ENCODE results near the gene HBG1. TPM values are rescaled to one million over a fixed set of nuclear protein-coding genes. Genes with fewer than 3 reads are reported as not detected.

The HBG1 gene
- total RNA-seq, 2 donors from 2014 or later = not detected

DNA sequence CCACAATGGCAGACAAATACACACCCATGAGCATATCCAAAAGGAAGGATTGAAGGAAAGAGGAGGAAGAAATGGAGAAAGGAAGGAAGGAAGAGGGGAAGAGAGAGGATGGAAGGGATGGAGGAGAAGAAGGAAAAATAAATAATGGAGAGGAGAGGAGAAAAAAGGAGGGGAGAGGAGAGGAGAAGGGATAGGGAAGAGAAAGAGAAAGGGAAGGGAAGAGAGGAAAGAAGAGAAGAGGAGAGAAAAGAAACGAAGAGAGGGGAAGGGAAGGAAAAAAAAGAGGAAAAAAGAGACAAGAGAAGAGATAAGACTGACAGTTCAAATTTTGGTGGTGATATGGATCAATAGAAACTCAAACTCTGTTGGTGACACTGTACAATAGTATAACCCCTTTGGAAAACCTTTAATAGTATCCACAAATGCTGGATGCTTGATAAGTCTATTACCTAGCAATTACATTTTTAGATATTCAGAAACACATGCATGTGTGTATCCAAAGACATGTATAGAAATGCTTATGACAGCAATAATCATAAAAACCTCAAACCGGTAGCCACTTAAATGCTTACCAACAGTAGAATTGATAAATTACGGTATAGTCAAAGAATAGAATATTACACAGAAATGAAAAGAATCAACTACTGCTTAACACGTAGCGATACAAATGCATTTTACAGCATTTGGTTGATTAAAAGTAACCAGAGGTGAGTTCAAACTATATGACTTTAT is 14.1 kb downstream of the HBG1 start:
- H3K27ac ChIP-seq = no peak overlapping the region
- DNase-seq (ENCODE audit: low spot score) = no peak
- no peaks in the 10 kb centered on the region for H3K27me3 ChIP-seq
- no peaks in the 10 kb centered on the region for H3K4me1 ChIP-seq
- TF ChIP-seq, protein P1, sequence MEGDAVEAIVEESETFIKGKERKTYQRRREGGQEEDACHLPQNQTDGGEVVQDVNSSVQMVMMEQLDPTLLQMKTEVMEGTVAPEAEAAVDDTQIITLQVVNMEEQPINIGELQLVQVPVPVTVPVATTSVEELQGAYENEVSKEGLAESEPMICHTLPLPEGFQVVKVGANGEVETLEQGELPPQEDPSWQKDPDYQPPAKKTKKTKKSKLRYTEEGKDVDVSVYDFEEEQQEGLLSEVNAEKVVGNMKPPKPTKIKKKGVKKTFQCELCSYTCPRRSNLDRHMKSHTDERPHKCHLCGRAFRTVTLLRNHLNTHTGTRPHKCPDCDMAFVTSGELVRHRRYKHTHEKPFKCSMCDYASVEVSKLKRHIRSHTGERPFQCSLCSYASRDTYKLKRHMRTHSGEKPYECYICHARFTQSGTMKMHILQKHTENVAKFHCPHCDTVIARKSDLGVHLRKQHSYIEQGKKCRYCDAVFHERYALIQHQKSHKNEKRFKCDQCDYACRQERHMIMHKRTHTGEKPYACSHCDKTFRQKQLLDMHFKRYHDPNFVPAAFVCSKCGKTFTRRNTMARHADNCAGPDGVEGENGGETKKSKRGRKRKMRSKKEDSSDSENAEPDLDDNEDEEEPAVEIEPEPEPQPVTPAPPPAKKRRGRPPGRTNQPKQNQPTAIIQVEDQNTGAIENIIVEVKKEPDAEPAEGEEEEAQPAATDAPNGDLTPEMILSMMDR (IDR thresholded peaks at IDR 0.05) = no peak
- H3K9me3 ChIP-seq = no peaks in the 10 kb centered on the region
- H3K36me3 ChIP-seq = no peaks in the 10 kb centered on the region
- H3K4me3 ChIP-seq = no peak overlapping the region

- TF ChIP-seq, protein P1 (IDR thresholded peaks at IDR 0.05) = no peak
- Histone ChIP-seq H3K4me3 (no peak within 1 kb of the TSS), H3K4me1 (no peaks in the 10 kb centered on the region), H3K27me3 (no peaks in the 10 kb centered on the region), H3K27ac (no peak within 1 kb of the TSS), H3K9me3 (no peaks in the 10 kb centered on the region), H3K36me3 (no peaks in the 10 kb centered on the region)
- DNase-seq (ENCODE audit: low spot score) = no peak
Measured at GRCh38 chr11:5234381-5234834, 15.2 kb downstream of the HBG1 start, which contains the start of gene HBD. Gene HBD, minus strand, starts transcription at chr11:5234483. Its CDS starts 50 bp downstream, at chr11:5234433.

GRCh38 chr11:5233307-5233706 is 16.4 kb downstream of the HBG1 start:
- no peaks in the 10 kb centered on the region for H3K27me3 ChIP-seq
- no peaks in the 10 kb centered on the region for H3K36me3 ChIP-seq
- TF ChIP-seq, protein P1 (IDR thresholded peaks at IDR 0.05) = no peak
- no peak overlapping the region for H3K4me3 ChIP-seq
- H3K9me3 ChIP-seq = no peaks in the 10 kb centered on the region
- DNase-seq (ENCODE audit: low spot score) = no peak
- H3K27ac ChIP-seq = no peak overlapping the region
- no peaks in the 10 kb centered on the region for H3K4me1 ChIP-seq

GRCh38 chr11:5232821-5233220 is 16.8 kb downstream of the HBG1 start:
- TF ChIP-seq, protein P1 (IDR thresholded peaks at IDR 0.05) = no peak
- Histone ChIP-seq H3K4me3 (no peak overlapping the region), H3K27me3 (no peaks in the 10 kb centered on the region), H3K9me3 (no peaks in the 10 kb centered on the region), H3K4me1 (no peaks in the 10 kb centered on the region), H3K27ac (no peak overlapping the region), H3K36me3 (no peaks in the 10 kb centered on the region)
- no peak for DNase-seq (ENCODE audit: low spot score)

- no peak overlapping the region for H3K27ac ChIP-seq
- H3K36me3 ChIP-seq = no peaks in the 10 kb centered on the region
- no peaks in the 10 kb centered on the region for H3K27me3 ChIP-seq
- DNase-seq (ENCODE audit: low spot score) = no peak
- no peak overlapping the region for H3K4me3 ChIP-seq
- H3K4me1 ChIP-seq = no peaks in the 10 kb centered on the region
- TF ChIP-seq, protein P1 (IDR thresholded peaks at IDR 0.05) = no peak
- H3K9me3 ChIP-seq = no peaks in the 10 kb centered on the region
Measured at GRCh38 chr11:5232176-5232575, 17.5 kb downstream of the HBG1 start.

DNA sequence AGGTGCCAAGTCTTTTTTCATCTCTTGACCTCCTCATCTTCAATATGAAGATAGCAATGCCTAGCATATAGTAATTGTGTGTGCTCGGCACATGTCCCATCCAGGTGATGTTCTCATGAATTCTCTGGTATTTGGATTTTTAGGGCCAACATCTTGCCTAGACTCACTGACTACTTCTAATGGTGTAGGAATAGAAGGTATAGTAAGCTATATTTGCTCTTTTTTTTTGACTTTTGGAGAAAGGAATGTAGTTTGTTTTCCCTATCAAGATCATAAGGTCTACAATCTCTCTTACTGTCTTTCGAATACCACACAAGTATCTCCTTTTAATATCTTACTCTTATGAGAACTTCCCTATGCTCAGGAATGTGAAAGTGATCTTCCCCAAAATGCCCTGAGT is 18.5 kb downstream of the HBG1 start:
- Histone ChIP-seq H3K4me3 (no peak overlapping the region), H3K36me3 (no peaks in the 10 kb centered on the region), H3K9me3 (no peaks in the 10 kb centered on the region), H3K4me1 (no peaks in the 10 kb centered on the region), H3K27me3 (no peaks in the 10 kb centered on the region), H3K27ac (no peak overlapping the region)
- TF ChIP-seq, protein P1 (IDR thresholded peaks at IDR 0.05) = no peak
- no peak for DNase-seq (ENCODE audit: low spot score)

All from right atrium auricular region (tissue), 2 donors.